Breast epithelium (tissue), 3 donors: Measurements from ENCODE around the gene ADGRL3.

Experiments
- CTCF ChIP-seq, 3 donors: fragments of 450-650 bp; IDR thresholded peaks; one replicate each; pipeline ENCODE4 v1.5.1; 2016 to 2017; ENCODE audit warnings: antibody characterized with exemption in 3 of 3, mild to moderate bottlenecking in 3 of 3, moderate library complexity in 3 of 3
- POLR2A ChIP-seq: fragments of 450-650 bp; IDR thresholded peaks from one replicate; pipeline ENCODE4 v1.6.1; 2016; ENCODE audit warnings: antibody characterized with exemption, mild to moderate bottlenecking, moderate library complexity
- POLR2AphosphoS5 ChIP-seq, 3 donors: sonication (generic); formaldehyde crosslinking; IDR thresholded peaks; one replicate each; pipeline ENCODE4 v1.6.1; 2017; ENCODE audit warnings: antibody characterized with exemption in 3 of 3

GRCh38 chr4:61440321-61440720 is 240.2 kb downstream of the ADGRL3 start:
- TF ChIP-seq POLR2A, result no peak
- TF ChIP-seq CTCF (IDR thresholded peaks at IDR 0.05), result no peak
- TF ChIP-seq POLR2AphosphoS5 (IDR thresholded peaks at IDR 0.05), result no peak
